ENCODE data around the gene PLPP7. TPM values are rescaled to one million over a fixed set of nuclear protein-coding genes. Genes with fewer than 3 reads are reported as not detected.
"Not testable (repeated sequence)": the region's sequence is repeated elsewhere in the genome, so short reads cannot be mapped to it uniquely, and the experiment has no call there.

The PLPP7 gene
- polyA plus RNA-seq, result 1 to 10 TPM in 2 of 3 donors, under 1 TPM in 1; 0.44 to 1.4 (median 1.2) TPM

DNA sequence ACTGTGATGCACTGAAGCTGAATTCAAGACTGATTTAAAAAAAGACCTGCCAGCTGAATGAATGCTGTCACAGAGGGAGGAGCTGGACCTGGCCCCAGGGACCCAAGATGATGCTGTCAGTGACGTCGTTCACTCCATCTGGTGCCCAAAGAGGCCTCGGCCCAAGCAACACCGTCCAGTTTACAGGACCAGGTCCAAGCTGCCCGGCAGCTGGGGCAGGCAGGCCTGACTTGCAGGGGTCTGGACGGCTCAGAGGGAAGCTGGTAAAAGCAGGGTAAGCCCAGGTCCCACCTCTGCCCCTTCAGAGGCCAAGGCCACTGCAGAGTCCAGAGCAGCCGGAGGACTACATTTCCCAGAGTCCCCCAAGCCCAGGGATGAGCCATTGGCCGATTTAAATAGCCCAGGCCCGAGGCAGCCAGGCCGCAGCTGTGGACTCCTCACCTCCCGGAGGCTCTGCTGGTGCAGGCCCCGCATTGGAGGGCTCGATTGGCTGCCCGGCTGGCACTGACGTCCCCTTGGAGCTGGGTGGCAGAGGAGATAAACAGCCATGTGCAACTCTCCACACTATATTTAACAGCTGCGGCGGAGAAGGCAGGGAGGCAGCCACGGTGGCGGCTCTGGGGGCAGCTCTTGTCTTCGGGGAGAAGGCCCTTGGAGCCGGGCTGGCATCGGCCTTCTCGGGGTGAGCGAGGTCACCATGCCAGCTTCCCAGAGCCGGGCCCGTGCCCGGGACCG, at the start of gene PLPP7:
Gene PLPP7 (plus strand): TSS at position 423 of the 735 bp plus-strand sequence. CDS start 275 bp downstream, at position 698.
- H3K9me3 Mint-ChIP-seq, result peaks cover 0 to 2% (median 0%) of the 10 kb centered on the region in 6 donors
- DNase-seq, result no peak
- peaks cover 0 to 1% of the 10 kb centered on the region in 2 donors for H3K4me1 Mint-ChIP-seq
- no peaks in the 10 kb centered on the region for H3K36me3 Mint-ChIP-seq
- H3K27me3 Mint-ChIP-seq (ENCODE audit: low read depth in 3 of 3), result peaks cover 0 to 4% (median 0%) of the 10 kb centered on the region in 3 donors
- H3K4me3 Mint-ChIP-seq, result peak within 1 kb of the TSS in 3 of 5 donors; percentile 27 to 46 (median 42)
- no peak within 1 kb of the TSS for H3K27ac Mint-ChIP-seq

- peak overlapping the region in 4 of 6 donors; percentile 35 to 73 (median 64) for H3K27ac Mint-ChIP-seq
- H3K36me3 Mint-ChIP-seq, result peaks cover 0 to 10% (median 7%) of the 10 kb centered on the region in 3 donors
- peaks cover 4 to 11% (median 5%) of the 10 kb centered on the region in 3 donors for H3K27me3 Mint-ChIP-seq (ENCODE audit: low read depth in 3 of 3)
- H3K4me1 Mint-ChIP-seq, result peaks cover 44 to 52% of the 10 kb centered on the region in 2 donors
- H3K9me3 Mint-ChIP-seq, result no peaks in the 10 kb centered on the region
- peak overlapping the region in 1 of 5 donors; percentile 15 for H3K4me3 Mint-ChIP-seq
- no peak for DNase-seq
Observed at GRCh38 chr9:131240047-131240921, 49.2 kb upstream of the PLPP7 start.

DNA sequence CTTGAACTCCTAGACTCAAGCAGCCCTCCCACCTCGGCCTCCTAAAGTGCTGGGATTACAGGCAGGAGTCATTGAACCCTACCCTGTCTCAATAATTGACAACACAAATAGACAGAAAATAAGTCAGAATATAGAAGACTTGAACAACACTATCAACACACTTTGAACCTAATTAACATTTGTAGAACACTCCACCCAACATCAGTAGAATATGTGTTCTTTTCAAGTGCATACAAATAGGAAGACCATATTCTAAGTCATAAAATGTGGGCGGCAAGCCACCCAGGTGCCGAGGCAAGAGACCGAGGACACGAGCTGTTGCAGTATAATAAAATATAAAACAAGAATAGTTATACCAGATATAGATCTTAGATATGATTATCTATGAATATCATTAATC, 45.2 kb upstream of the PLPP7 start:
- not testable (repeated sequence) for H3K27ac Mint-ChIP-seq; H3K9me3 Mint-ChIP-seq; DNase-seq; H3K27me3 Mint-ChIP-seq (ENCODE audit: low read depth in 3 of 3); H3K4me3 Mint-ChIP-seq
- Mint-ChIP-seq H3K4me1 (peaks cover 11% of the 10 kb centered on the region in 2 donors), H3K36me3 (peaks cover 0 to 14% (median 14%) of the 10 kb centered on the region in 3 donors)

- Mint-ChIP-seq H3K4me1 (peaks cover 6 to 12% of the 10 kb centered on the region in 2 donors), H3K4me3 (no peak overlapping the region), H3K36me3 (peaks cover 0 to 14% (median 9%) of the 10 kb centered on the region in 3 donors), H3K9me3 (no peaks in the 10 kb centered on the region), H3K27me3 (ENCODE audit: low read depth in 3 of 3) (peaks cover 0 to 1% (median 0%) of the 10 kb centered on the region in 3 donors), H3K27ac (no peak overlapping the region)
- no peak for DNase-seq
Observed at GRCh38 chr9:131246618-131247017, 42.9 kb upstream of the PLPP7 start.

DNA sequence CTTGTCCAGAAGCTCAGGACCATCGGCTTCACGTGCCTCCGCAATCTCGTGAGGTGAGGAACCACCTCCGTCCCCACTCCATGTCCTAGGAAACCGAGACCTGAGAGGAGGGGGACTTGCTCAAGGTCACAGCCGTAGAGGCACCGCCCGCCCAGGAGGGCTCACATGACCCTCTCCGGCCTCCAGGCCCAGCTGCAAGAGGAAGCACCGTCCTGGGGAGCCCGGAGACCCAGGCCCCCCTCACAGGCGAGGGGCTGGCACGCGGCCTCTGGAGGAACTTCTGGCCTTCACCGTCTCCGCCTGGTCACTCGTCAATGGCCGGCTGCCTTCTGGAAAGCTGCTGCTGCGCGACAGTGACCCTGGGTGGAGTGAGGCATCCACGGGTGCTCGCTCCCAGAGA, 37.4 kb upstream of the PLPP7 start:
- no peak for DNase-seq
- Mint-ChIP-seq H3K27ac (peak overlapping the region; percentile 91 to 99 (median 98)), H3K4me3 (peak overlapping the region; percentile 84 to 94 (median 89)), H3K4me1 (peaks cover 59 to 61% of the 10 kb centered on the region in 2 donors), H3K27me3 (ENCODE audit: low read depth in 3 of 3) (peaks cover 16 to 25% (median 19%) of the 10 kb centered on the region in 3 donors), H3K9me3 (no peaks in the 10 kb centered on the region), H3K36me3 (no peaks in the 10 kb centered on the region)

- Mint-ChIP-seq H3K27ac (peak overlapping the region; percentile 91 to 99 (median 98)), H3K9me3 (no peaks in the 10 kb centered on the region), H3K27me3 (ENCODE audit: low read depth in 3 of 3) (peaks cover 16 to 28% (median 19%) of the 10 kb centered on the region in 3 donors), H3K36me3 (no peaks in the 10 kb centered on the region), H3K4me1 (peaks cover 70 to 71% of the 10 kb centered on the region in 2 donors), H3K4me3 (peak overlapping the region; percentile 60 to 91 (median 84))
- DNase-seq, result no peak
Observed at GRCh38 chr9:131253891-131254491, 35.5 kb upstream of the PLPP7 start.

- Mint-ChIP-seq H3K9me3 (no peaks in the 10 kb centered on the region), H3K27ac (peak overlapping the region; percentile 97 to 99 (median 98)), H3K36me3 (no peaks in the 10 kb centered on the region), H3K4me1 (peaks cover 70% of the 10 kb centered on the region in 2 donors), H3K27me3 (ENCODE audit: low read depth in 3 of 3) (peaks cover 18 to 28% (median 19%) of the 10 kb centered on the region in 3 donors), H3K4me3 (peak overlapping the region; percentile 36 to 91 (median 84))
- no peak for DNase-seq
Observed at GRCh38 chr9:131254626-131255025, 34.9 kb upstream of the PLPP7 start.

DNA sequence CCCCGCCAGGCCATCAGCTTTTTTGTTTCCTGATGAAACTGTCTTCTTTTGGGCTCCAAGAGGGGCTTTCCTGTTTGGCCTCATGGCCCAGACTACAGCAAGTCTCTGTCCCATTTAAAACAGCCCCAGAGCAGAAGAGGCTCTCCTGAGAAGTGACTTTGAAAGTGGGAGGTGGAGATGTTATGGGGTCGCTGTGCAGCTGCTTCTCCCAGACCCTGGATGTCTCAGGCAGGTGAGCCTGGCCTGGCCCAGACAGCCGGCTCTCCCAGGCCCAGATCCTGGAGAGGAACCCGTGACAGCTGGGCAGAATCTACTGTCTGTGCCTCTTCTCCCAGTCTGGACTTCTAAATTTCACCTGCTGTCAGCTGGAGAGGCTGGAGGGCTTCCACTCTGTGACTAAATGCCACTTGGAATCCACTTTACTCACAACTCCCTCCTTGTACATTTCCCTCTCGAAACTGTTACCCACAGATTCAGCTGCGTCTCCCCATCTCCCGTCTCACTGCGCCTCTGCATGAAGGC, 33.8 kb upstream of the PLPP7 start:
- peaks cover 70 to 72% of the 10 kb centered on the region in 2 donors for H3K4me1 Mint-ChIP-seq
- H3K27ac Mint-ChIP-seq, result peak overlapping the region; percentile 97 to 99 (median 98)

DNA sequence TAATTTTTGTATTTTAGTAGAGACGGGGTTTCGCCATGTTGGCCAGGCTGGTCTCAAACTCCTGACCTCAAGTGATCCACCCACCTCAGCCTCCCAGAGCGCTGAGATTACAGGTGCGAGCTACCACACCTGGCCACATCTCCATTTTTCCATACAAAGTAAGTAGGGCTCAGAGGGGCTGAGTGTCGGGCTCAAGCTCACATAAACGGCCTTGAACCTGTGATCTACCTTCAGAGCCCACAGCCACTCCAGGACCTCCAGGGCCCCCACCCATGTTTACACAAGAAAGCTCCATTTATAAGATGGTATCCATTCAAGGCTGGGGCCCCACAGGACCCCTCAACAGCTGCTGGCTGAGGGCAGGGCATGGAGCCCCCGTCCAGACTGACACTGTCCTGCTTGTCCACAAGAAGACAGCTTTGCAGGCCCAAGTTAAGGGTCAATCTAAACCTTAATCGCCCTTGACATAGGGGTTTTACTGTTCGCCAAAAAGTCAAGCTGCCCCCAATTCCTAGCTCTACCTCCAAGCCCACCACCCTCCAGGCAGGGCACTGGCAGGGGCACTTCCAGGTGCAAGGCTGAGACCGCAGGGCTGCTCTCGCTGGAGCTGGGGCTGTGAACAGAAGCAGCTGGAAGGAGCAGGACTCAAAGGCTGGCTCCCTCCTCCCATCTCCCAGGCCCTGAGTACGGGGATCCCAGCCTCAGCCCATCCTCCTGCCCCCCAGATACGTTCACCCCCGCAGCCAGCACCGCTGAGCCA, 32.1 kb upstream of the PLPP7 start:
- Mint-ChIP-seq H3K36me3 (peaks cover under 1 to 13% (median under 1%) of the 10 kb centered on the region in 3 donors), H3K27ac (peak overlapping the region; percentile 97 to 99 (median 98)), H3K27me3 (ENCODE audit: low read depth in 3 of 3) (peaks cover 20 to 30% (median 22%) of the 10 kb centered on the region in 3 donors), H3K4me1 (peaks cover 60 to 66% of the 10 kb centered on the region in 2 donors), H3K9me3 (no peaks in the 10 kb centered on the region), H3K4me3 (peak overlapping the region; percentile 35 to 88 (median 45))
- no peak for DNase-seq

More for the DNA sequence above, 33.8 kb upstream of the PLPP7 start:
- DNase-seq, result no peak
- Mint-ChIP-seq H3K9me3 (no peaks in the 10 kb centered on the region), H3K36me3 (peaks cover 0 to 8% (median 0%) of the 10 kb centered on the region in 3 donors), H3K4me3 (peak overlapping the region; percentile 79 to 91 (median 82)), H3K27me3 (ENCODE audit: low read depth in 3 of 3) (peaks cover 19 to 28% (median 21%) of the 10 kb centered on the region in 3 donors)

DNA sequence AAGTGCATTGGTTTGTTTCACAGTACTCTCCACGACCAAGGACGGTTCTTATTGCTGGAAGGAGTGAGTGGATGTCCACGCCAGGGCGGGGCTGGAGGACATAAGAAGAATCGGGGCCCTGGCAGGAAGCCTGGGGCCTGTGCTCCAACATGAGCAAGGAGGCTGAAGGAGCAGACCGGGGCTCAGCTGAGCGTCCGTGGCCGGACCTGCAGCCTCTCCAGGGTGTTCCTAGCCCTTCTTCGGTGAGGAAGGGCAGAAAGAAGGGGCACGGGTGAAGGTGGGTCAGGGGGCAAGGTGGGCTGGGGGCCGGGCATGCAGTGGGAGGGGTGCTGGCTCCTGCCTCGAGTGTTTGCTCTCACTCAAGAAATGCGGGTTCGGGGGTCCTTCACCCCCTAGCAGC, 31.3 kb upstream of the PLPP7 start:
- Mint-ChIP-seq H3K27me3 (ENCODE audit: low read depth in 3 of 3) (peaks cover 15 to 25% (median 17%) of the 10 kb centered on the region in 3 donors), H3K4me3 (peak overlapping the region in 2 of 5 donors; percentile 45 to 47), H3K4me1 (peaks cover 58 to 66% of the 10 kb centered on the region in 2 donors), H3K27ac (peak overlapping the region; percentile 97 to 99 (median 98)), H3K9me3 (no peaks in the 10 kb centered on the region), H3K36me3 (peaks cover 5 to 18% (median 5%) of the 10 kb centered on the region in 3 donors)
- DNase-seq, result no peak

GRCh38 chr9:131258698-131259431, 30.7 kb upstream of the PLPP7 start:
- no peaks in the 10 kb centered on the region for H3K9me3 Mint-ChIP-seq
- peaks cover 57 to 65% of the 10 kb centered on the region in 2 donors for H3K4me1 Mint-ChIP-seq
- peak overlapping the region in 3 of 6 donors; percentile 53 to 98 (median 59) for H3K27ac Mint-ChIP-seq
- H3K36me3 Mint-ChIP-seq, result peaks cover 5 to 18% (median 5%) of the 10 kb centered on the region in 3 donors
- no peak for DNase-seq
- no peak overlapping the region for H3K4me3 Mint-ChIP-seq
- H3K27me3 Mint-ChIP-seq (ENCODE audit: low read depth in 3 of 3), result peaks cover 15 to 25% (median 17%) of the 10 kb centered on the region in 3 donors

DNA sequence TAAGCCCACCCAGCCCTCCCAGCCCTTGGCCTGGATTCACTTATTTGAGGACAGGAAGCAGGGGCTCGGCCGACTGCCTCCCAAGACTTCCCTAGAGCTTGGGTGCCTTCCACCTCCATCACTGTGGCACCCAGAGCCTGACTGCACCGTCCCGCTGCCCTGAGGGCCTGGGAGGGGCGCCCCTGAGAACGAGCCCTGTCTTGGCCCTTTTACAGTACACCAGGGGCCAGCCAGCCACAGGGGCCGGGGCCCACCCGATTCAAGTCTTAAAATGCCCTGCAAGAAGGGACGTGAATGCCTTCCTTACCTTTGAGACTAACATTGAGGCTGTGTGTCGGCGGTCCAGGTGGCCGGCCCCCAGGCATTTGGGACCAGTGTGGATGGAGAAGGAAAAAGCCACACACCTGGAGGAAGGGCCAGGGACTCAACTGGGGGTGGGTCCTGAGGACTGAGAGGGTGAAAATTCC, 30.1 kb upstream of the PLPP7 start:
- DNase-seq, result no peak
- Mint-ChIP-seq H3K36me3 (peaks cover 5 to 18% (median 9%) of the 10 kb centered on the region in 3 donors), H3K4me3 (no peak overlapping the region), H3K4me1 (peaks cover 57 to 65% of the 10 kb centered on the region in 2 donors), H3K9me3 (no peaks in the 10 kb centered on the region), H3K27ac (peak overlapping the region in 4 of 6 donors; percentile 21 to 42 (median 24)), H3K27me3 (ENCODE audit: low read depth in 3 of 3) (peaks cover 15 to 25% (median 19%) of the 10 kb centered on the region in 3 donors)
